Esophagus muscularis mucosa (tissue), 4 donors: ENCODE results near the gene SIT1. TPM values are rescaled to one million over a fixed set of nuclear protein-coding genes. Genes with fewer than 3 reads are reported as not detected.

ENCODE experiments used
- DNase-seq: peaks from one replicate; pipeline ENCODE4 v3.0.0-alpha.2; 2017; ENCODE audit errors: extremely low spot score
- H3K27ac ChIP-seq, 4 donors: fragments of 200-600 bp; sonication (generic); replicated peaks in 1 of 4; 1 replicate in 3 of 4; 2 replicates in 1 of 4; pipeline ENCODE4 v1.5.1; 2016 to 2019; ENCODE audit warnings: mild to moderate bottlenecking in 1 of 4
- H3K27me3 ChIP-seq, 4 donors: fragments of 200-600 bp; sonication (generic); one replicate each; pipeline versions ENCODE4 v1.5.1 to v1.6.0; 2016 to 2019
- H3K36me3 ChIP-seq, 4 donors: fragments of 200-600 bp; sonication (generic); one replicate each; pipeline ENCODE4 v1.5.1; 2016 to 2019
- H3K4me1 ChIP-seq, 4 donors: fragments of 200-600 bp; sonication (generic); one replicate each; pipeline ENCODE4 v1.5.1; 2016 to 2019
- H3K4me3 ChIP-seq, 4 donors: fragments of 200-600 bp; sonication (generic); 1 replicate in 2 of 4; 2 replicates in 2 of 4; pipeline ENCODE4 v1.5.1; 2016 to 2019; ENCODE audit warnings: mild to moderate bottlenecking in 4 of 4, moderate library complexity in 1 of 4
- H3K9me3 ChIP-seq, 4 donors: fragments of 200-600 bp; sonication (generic); 1 replicate in 3 of 4; 2 replicates in 1 of 4; pipeline ENCODE4 v1.5.1; 2016 to 2019
- EP300 ChIP-seq: sonication (generic); formaldehyde crosslinking; IDR thresholded peaks from one replicate; pipeline ENCODE4 v1.6.1; 2017; ENCODE audit warnings: antibody characterized with exemption
- POLR2A ChIP-seq: fragments of 450-650 bp; IDR thresholded peaks from one replicate; pipeline ENCODE4 v1.6.1; 2017; ENCODE audit warnings: antibody characterized with exemption, moderate library complexity, mild to moderate bottlenecking, low read depth
- POLR2AphosphoS5 ChIP-seq, 2 donors: sonication (generic); formaldehyde crosslinking; IDR thresholded peaks; one replicate each; pipeline ENCODE4 v1.6.1; 2017; ENCODE audit warnings: antibody characterized with exemption in 2 of 2
- WGBS: methylation state at CpG from one replicate; pipeline ENCODE4 v1.1.5; 2018; 5-methylcytosine and 5-hydroxymethylcytosine counted together
- intact Hi-C: fragments of 100-400 bp; cut with DNase I; formaldehyde crosslinking; loops from one replicate; pipeline ENCODE4 v1.15.1; 2023
- total RNA-seq, 4 donors: library from RNA; depleted of rRNA; stranded (reverse); fragments of >200 nt; gene quantifications; one replicate each; pipeline versions ENCODE4 v1.1.0 to v1.2.1, GENCODE V29; 2016
- TF ChIP-seq, protein P1 (sequence below), 3 experiments: fragments of 200-600 bp in 2 of 3; fragments of 450-650 bp in 1 of 3; sonication (generic) in 2 of 3; IDR thresholded peaks; one replicate each; pipeline ENCODE4 v1.5.1; 2017 to 2019; ENCODE audit warnings: antibody characterized with exemption in 3 of 3, mild to moderate bottlenecking in 2 of 3, moderate library complexity in 1 of 3

The SIT1 gene
- total RNA-seq, 4 donors from 2014 or later, result 0.40 to 0.83 (median 0.83) TPM; not detected in 1

- Histone ChIP-seq H3K36me3 (peaks cover 33 to 59% (median 53%) of the 10 kb centered on the region in 4 donors), H3K4me1 (peaks cover 27 to 59% (median 45%) of the 10 kb centered on the region in 4 donors), H3K27me3 (no peaks in the 10 kb centered on the region), H3K9me3 (no peaks in the 10 kb centered on the region), H3K4me3 (peak overlapping the region; percentile 72 to 90 (median 86)), H3K27ac (peak overlapping the region; percentile 95 to 98 (median 96))
- intact Hi-C loops, result no loop called here
- DNase-seq, result no peak
- 25% methylated on average over 1 of the region's 2 CpGs for WGBS
- TF ChIP-seq EP300 (no peak), POLR2A (no peak), POLR2AphosphoS5 (IDR thresholded peaks at IDR 0.05) (no peak)
- TF ChIP-seq, protein P1, sequence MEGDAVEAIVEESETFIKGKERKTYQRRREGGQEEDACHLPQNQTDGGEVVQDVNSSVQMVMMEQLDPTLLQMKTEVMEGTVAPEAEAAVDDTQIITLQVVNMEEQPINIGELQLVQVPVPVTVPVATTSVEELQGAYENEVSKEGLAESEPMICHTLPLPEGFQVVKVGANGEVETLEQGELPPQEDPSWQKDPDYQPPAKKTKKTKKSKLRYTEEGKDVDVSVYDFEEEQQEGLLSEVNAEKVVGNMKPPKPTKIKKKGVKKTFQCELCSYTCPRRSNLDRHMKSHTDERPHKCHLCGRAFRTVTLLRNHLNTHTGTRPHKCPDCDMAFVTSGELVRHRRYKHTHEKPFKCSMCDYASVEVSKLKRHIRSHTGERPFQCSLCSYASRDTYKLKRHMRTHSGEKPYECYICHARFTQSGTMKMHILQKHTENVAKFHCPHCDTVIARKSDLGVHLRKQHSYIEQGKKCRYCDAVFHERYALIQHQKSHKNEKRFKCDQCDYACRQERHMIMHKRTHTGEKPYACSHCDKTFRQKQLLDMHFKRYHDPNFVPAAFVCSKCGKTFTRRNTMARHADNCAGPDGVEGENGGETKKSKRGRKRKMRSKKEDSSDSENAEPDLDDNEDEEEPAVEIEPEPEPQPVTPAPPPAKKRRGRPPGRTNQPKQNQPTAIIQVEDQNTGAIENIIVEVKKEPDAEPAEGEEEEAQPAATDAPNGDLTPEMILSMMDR (IDR thresholded peaks at IDR 0.05), result no peak
These were observed 37.3 kb upstream of the SIT1 start for GRCh38 chr9:35687972-35688557.

DNA sequence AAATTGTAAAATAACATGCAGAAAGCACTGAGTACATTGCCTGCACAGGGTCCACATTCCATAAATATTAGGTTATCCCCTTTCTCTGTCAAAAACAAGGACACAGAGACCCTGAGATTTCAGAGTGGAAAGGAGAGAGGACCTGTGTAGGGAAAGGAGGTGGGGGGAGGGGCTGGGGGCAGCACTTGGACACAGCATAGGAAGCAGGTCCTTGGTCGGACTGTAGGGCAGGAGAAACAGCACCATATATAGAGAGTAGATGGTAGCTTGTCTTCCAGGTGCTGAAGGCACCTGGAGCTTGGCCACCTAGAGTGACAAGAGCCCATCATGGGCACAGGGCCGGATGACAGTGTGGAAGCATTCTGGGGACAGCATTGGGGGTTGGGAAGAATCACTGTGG lies 36.6 kb upstream of the SIT1 start:
- Histone ChIP-seq H3K27me3 (no peaks in the 10 kb centered on the region), H3K27ac (peak overlapping the region; percentile 95 to 98 (median 96)), H3K4me3 (peak overlapping the region; percentile 72 to 90 (median 86)), H3K4me1 (peaks cover 27 to 63% (median 47%) of the 10 kb centered on the region in 4 donors), H3K36me3 (peaks cover 40 to 66% (median 60%) of the 10 kb centered on the region in 4 donors), H3K9me3 (no peaks in the 10 kb centered on the region)
- WGBS, result 52% methylated on average over 2 of the region's 2 CpGs
- DNase-seq, result no peak
- intact Hi-C loops, result no loop called here
- no peak for TF ChIP-seq EP300
- no peak for TF ChIP-seq POLR2AphosphoS5 (IDR thresholded peaks at IDR 0.05)
- TF ChIP-seq POLR2A, result no peak
- TF ChIP-seq, protein P1 (IDR thresholded peaks at IDR 0.05), result no peak

- DNase-seq, result no peak
- H3K27me3 ChIP-seq, result no peaks in the 10 kb centered on the region
- 40% methylated on average over 11 of the region's 11 CpGs for WGBS
- peaks cover 27 to 64% (median 50%) of the 10 kb centered on the region in 4 donors for H3K4me1 ChIP-seq
- intact Hi-C loops, result no loop called here
- peak overlapping the region; percentile 72 to 90 (median 86) for H3K4me3 ChIP-seq
- no peaks in the 10 kb centered on the region for H3K9me3 ChIP-seq
- peaks cover 46 to 70% (median 64%) of the 10 kb centered on the region in 4 donors for H3K36me3 ChIP-seq
- H3K27ac ChIP-seq, result peak overlapping the region; percentile 95 to 98 (median 96)
- peak in 1 of 2 donors; percentile 37 for TF ChIP-seq POLR2AphosphoS5 (IDR thresholded peaks at IDR 0.05)
- TF ChIP-seq POLR2A, result no peak
These were observed 35.8 kb upstream of the SIT1 start for GRCh38 chr9:35686222-35687203.

DNA sequence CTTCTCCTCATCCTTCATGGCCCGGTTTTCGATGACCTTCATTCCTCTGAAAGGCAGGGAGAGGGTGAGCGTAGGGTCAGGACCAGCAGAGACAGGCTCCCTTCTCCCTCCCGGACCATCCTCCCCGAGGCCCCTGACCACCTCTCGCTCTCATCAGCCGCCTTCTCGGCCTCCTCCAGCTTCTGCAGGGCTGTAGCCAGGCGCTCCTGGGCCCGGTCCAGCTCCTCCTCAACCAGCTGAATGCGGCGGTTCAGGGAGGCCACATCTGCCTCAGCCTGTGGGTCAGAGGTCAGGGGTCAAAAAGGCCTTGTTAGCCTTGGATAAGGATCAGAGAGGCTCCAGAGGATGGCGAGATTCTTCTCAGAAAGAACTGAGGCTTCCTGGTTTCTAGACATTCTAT lies 34.8 kb upstream of the SIT1 start:
- H3K4me1 ChIP-seq, result peaks cover 27 to 69% (median 50%) of the 10 kb centered on the region in 4 donors
- no peaks in the 10 kb centered on the region for H3K9me3 ChIP-seq
- H3K36me3 ChIP-seq, result peaks cover 46 to 70% (median 64%) of the 10 kb centered on the region in 4 donors
- H3K27me3 ChIP-seq, result no peaks in the 10 kb centered on the region
- WGBS, result 65% methylated on average over 7 of the region's 13 CpGs
- TF ChIP-seq, protein P1 (IDR thresholded peaks at IDR 0.05), result no peak
- TF ChIP-seq POLR2AphosphoS5 (IDR thresholded peaks at IDR 0.05) (peak in 1 of 2 donors; percentile 8), EP300 (no peak)
- DNase-seq, result no peak
- intact Hi-C loops, result no loop called here
- H3K4me3 ChIP-seq, result peak overlapping the region; percentile 72 to 90 (median 86)
- H3K27ac ChIP-seq, result peak overlapping the region; percentile 95 to 98 (median 96)

GRCh38 chr9:35684921-35685320 lies 34.2 kb upstream of the SIT1 start:
- peak overlapping the region; percentile 95 to 98 (median 96) for H3K27ac ChIP-seq
- peaks cover 27 to 71% (median 47%) of the 10 kb centered on the region in 4 donors for H3K4me1 ChIP-seq
- peaks cover 46 to 70% (median 64%) of the 10 kb centered on the region in 4 donors for H3K36me3 ChIP-seq
- peak overlapping the region; percentile 72 to 90 (median 86) for H3K4me3 ChIP-seq
- intact Hi-C loops, result no loop called here
- no peaks in the 10 kb centered on the region for H3K27me3 ChIP-seq
- no peak for DNase-seq
- TF ChIP-seq POLR2A (no peak), POLR2AphosphoS5 (IDR thresholded peaks at IDR 0.05) (peak in 1 of 2 donors; percentile 48), EP300 (no peak)
- TF ChIP-seq, protein P1 (IDR thresholded peaks at IDR 0.05), result no peak
- no peaks in the 10 kb centered on the region for H3K9me3 ChIP-seq
- 60% methylated on average over 1 of the region's 10 CpGs for WGBS
